Activated CD8-positive, alpha-beta memory T cell treated with anti-CD3 and anti-CD28 coated beads, Interleukin-2, amount 50 U/mL, for 1 hour (primary cell): ENCODE results near the gene SOX8.
"Not testable (repeated sequence)": the region's sequence is repeated elsewhere in the genome, so short reads cannot be mapped to it uniquely, and the experiment has no call there.

ENCODE experiments used
- DNase-seq: peaks from one replicate; pipeline ENCODE4 v3.0.0-alpha.2; 2020; ENCODE audit errors: extremely low read depth

The SOX8 gene

GRCh38 chr16:981695-982144, at the start of gene SOX8:
Gene SOX8, plus strand, starts transcription at chr16:981770. Its CDS starts 153 bp downstream, at chr16:981923.
- no peak for DNase-seq

- no peak for DNase-seq
Measured at GRCh38 chr16:932831-933330, 48.7 kb upstream of the SOX8 start.

GRCh38 chr16:933581-933980, 48.0 kb upstream of the SOX8 start:
- DNase-seq = no peak

GRCh38 chr16:934178-934577, 47.4 kb upstream of the SOX8 start:
- no peak for DNase-seq

DNA sequence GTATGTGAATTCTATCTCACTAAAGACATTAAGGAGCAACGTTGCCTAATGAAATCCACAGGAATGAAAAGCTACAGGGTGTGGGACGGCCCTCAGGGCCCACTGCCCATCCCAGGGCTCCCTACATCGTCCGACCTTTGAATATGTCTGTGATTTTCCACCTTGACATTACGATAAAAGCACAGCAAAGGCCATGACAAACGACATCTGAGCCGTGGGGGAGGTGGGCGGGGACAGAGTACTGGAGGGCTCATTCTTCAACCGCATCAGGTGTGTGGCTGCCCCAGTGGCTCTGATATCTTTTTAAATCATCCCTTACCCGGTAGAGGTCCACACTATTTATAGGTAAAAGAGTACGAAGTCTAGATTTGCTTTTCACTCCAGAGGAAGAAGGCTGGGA, 45.9 kb upstream of the SOX8 start:
- DNase-seq = no peak

DNA sequence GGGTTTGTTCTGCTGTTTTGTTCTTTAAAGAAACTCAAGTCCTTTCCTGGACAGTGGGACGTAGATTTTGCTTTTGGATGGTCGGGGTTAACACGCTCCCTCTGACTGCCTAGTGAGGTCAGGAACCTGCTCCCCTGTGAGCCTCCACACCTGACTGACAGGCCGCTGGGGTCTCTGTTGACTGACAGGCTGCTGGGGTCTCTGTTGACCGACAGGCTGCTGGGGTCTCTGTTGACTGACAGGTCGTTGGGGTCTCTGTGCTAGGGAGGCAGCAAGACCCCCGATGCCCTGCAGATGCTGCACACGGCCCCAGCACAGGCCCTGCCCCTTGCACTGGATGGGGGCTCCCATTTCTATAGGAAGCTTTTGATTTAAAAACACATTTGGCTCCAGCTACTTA, 44.3 kb upstream of the SOX8 start:
- DNase-seq = no peak

DNA sequence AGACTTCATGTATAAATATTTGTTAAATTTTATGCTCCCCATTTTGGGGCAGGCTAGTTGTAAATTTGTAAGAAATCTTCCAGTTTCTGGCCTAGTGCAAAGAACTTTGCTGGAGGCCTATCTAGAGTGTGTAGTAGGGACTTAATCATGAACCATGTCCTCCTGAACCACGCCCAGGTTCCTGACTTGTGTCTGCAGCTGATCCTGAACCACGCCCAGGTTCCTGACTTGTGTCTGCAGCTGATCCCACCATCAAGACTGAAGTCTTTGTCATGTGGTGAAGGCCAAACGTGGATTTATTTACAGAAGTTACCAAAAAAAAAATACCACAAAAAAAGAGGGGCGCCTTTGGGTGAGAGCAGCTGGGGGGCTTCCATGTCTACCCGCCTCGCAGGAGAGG, 43.8 kb upstream of the SOX8 start:
- no peak for DNase-seq

DNA sequence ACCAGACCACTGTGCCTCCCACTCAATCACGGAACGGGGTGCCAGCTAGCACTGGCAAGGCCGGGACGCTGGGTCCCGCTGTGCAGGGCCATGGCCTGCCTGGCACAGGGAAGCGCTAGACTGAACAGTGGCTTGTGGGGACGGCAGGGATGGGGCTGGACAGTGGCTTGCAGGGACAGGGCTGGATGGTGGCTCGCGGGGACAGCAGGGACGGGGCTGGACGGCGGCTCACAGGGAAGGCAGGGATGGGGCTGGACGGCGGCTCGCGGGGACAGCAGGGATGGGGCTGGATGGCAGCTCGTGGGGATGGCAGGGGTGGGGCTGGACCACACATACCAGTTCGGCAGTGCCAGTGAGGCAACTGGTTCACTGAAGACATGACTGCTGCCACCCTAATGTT, 43.4 kb upstream of the SOX8 start:
- DNase-seq = no peak

- DNase-seq = no peak
Measured at GRCh38 chr16:938752-939151, 42.8 kb upstream of the SOX8 start.

DNA sequence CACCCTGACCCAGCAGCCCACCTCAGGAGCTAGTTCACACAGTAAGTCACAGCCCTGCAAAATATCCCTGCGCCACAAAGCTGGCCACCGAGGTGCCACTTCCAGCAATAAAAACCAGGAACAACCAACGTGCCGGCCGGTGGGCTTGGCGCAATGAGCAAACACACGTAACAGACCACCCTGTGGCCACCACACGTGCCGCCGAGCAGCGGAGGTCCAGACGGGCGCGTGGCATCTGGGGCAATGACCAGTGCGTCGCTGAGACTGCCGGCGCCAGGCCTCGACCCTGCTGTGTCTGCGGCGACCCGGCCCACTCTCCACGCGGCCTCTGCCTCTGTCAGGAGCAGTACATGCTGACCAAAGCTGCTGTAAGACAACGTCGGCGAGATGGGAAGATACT, 42.3 kb upstream of the SOX8 start:
- DNase-seq = no peak

GRCh38 chr16:939941-940340, 41.6 kb upstream of the SOX8 start:
- DNase-seq = no peak

- DNase-seq = no peak
Measured at GRCh38 chr16:942436-943060, 39.0 kb upstream of the SOX8 start.

- no peak for DNase-seq
Measured at GRCh38 chr16:943971-944370, 37.6 kb upstream of the SOX8 start.

GRCh38 chr16:945271-946047, 36.1 kb upstream of the SOX8 start:
- DNase-seq = no peak

GRCh38 chr16:946048-946395, 35.5 kb upstream of the SOX8 start:
- DNase-seq = no peak

DNA sequence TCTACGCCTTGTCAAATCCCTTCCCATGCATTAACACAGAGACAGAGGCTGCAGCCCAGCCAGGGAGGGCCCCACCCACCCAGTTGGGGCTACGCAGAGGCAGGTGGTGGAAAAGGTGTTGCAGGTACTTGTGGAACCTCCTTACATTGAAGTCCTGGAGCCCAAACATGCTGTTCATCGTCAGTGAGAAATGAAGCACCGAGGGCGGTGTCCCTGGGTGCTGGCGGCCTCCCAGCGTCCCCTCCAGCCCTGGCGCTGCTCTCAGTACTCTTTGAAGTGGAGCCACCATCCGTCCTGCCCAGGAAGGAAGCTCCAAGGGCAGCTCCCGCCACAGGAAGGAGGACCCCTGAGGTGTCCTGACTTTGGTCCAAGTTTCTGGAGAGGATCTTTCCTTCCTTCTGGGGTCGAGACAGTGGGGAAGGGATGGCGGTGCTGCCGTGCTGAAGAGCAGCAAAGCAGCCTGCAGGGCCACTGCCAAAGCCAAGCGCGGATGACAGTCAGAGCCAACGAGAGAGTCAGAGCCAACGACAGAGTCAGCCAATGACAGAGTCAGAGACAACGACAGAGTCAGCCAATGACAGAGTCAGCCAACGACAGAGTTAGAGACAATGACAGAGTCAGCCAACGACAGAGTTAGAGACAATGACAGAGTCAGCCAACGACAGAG, 34.2 kb upstream of the SOX8 start:
- no peak for DNase-seq

- not testable (repeated sequence) for DNase-seq
Measured at GRCh38 chr16:947922-948303, 33.7 kb upstream of the SOX8 start.

DNA sequence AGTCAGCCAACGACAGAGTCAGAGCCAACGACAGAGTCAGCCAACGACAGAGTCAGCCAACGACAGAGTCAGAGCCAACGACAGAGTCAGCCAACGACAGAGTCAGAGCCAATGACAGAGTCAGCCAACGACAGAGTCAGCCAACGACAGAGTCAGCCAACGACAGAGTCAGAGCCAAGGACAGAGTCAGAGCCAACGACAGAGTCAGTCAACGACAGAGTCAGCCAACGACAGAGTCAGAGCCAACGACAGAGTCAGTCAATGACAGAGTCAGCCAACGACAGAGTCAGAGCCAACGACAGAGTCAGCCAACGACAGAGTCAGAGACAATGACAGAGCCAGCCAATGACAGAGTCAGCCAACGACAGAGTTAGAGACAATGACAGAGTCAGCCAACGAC, 32.8 kb upstream of the SOX8 start:
- DNase-seq = not testable (repeated sequence)

- DNase-seq = not testable (repeated sequence)
Measured at GRCh38 chr16:950733-951573, 30.6 kb upstream of the SOX8 start.

- no peak for DNase-seq
Measured at GRCh38 chr16:951660-952301, 29.8 kb upstream of the SOX8 start.

GRCh38 chr16:952321-952720, 29.2 kb upstream of the SOX8 start:
- no peak for DNase-seq
